Endodermal cell (in vitro differentiated cells): ENCODE data around the gene CASK. TPM values are rescaled to one million over a fixed set of nuclear protein-coding genes. Genes with fewer than 3 reads are reported as not detected.
A peak's percentile ranks its signal among the peaks of the same experiment; 100 is the strongest.

ENCODE experiments used
- DNase-seq: peaks from one replicate; pipeline ENCODE4 v3.0.0-alpha.2; 2017
- H3K27ac ChIP-seq: 2 replicates; pipeline ENCODE4 v1.5.1; 2013; ENCODE audit warnings: mild to moderate bottlenecking, low read depth, low read length, moderate library complexity
- H3K27me3 ChIP-seq: 2 replicates; pipeline ENCODE4 v1.6.1; 2013; ENCODE audit warnings: mild to moderate bottlenecking, low read length, moderate library complexity; ENCODE audit not compliant: insufficient read depth, control insufficient read depth, poor library complexity, severe bottlenecking
- H3K36me3 ChIP-seq: 2 replicates; pipeline ENCODE4 v1.7.0; 2013; ENCODE audit warnings: mild to moderate bottlenecking, low read length, moderate library complexity; ENCODE audit not compliant: control insufficient read depth, insufficient read depth
- H3K4me1 ChIP-seq: one replicate; pipeline ENCODE4 v1.7.0; 2013; ENCODE audit warnings: low read length; ENCODE audit not compliant: control insufficient read depth, insufficient read depth
- H3K4me3 ChIP-seq: 2 replicates; pipeline ENCODE4 v1.5.1; 2013; ENCODE audit warnings: mild to moderate bottlenecking, low read length, moderate library complexity
- H3K9ac ChIP-seq: 2 replicates; pipeline ENCODE4 v1.6.1; 2013; ENCODE audit warnings: mild to moderate bottlenecking, low read length, moderate library complexity; ENCODE audit not compliant: poor library complexity, severe bottlenecking; ENCODE audit errors: extremely low read depth
- H3K9me3 ChIP-seq: 2 replicates; pipeline ENCODE4 v1.6.1; 2013; ENCODE audit warnings: mild to moderate bottlenecking, low read length, moderate library complexity; ENCODE audit not compliant: control insufficient read depth
- H3K27ac Mint-ChIP-seq: 2 replicates; pipeline ENCODE4 v1.8.0; 2020; ENCODE audit warnings: mixed read lengths
- H3K27me3 Mint-ChIP-seq: 2 replicates; pipeline ENCODE4 v1.8.0; 2021; ENCODE audit warnings: mild to moderate bottlenecking, mixed read lengths; ENCODE audit not compliant: insufficient read depth
- H3K36me3 Mint-ChIP-seq: 2 replicates; pipeline ENCODE4 v1.8.0; 2020; ENCODE audit warnings: low read depth, mixed read lengths
- H3K4me1 Mint-ChIP-seq: 2 replicates; pipeline ENCODE4 v1.8.0; 2020; ENCODE audit warnings: mixed read lengths
- H3K4me3 Mint-ChIP-seq: 2 replicates; pipeline ENCODE4 v1.8.0; 2020; ENCODE audit warnings: mild to moderate bottlenecking, moderate library complexity, mixed read lengths
- H3K9me3 Mint-ChIP-seq: 2 replicates; pipeline ENCODE4 v1.8.0; 2020; ENCODE audit warnings: mild to moderate bottlenecking, mixed read lengths
- WGBS, 2 experiments: methylation state at CpG; one replicate each; pipeline versions ENCODE4 v1.1.5 to v1.1.7; 2013; ENCODE audit warnings: missing lambda C conversion rate in 2 of 2, mixed read lengths in 1 of 2; ENCODE audit not compliant: insufficient coverage in 1 of 2, insufficient read length in 1 of 2; 5-methylcytosine and 5-hydroxymethylcytosine counted together
- total RNA-seq, 2 donors: library from RNA; stranded (reverse); fragmentation: NEBNext Ultra II Directional in 1 of 2; extraction: Animal tissue kit (Norgen Biotek cat#: 25700) in 1 of 2; gene quantifications; 2 replicates in 1 of 2; 3 replicates in 1 of 2; pipeline ENCODE4 v1.2.1, GENCODE V29; 2021
- TF ChIP-seq, protein P1 (sequence below): fragments of 200-600 bp; sonication (generic); conservative IDR thresholded peaks from 2 replicates; pipeline ENCODE4 v1.5.0; 2021; ENCODE audit warnings: antibody characterized with exemption, mild to moderate bottlenecking

Gene CASK
- total RNA-seq, 2 donors from 2014 or later: 79.1 to 87.1 TPM

- H3K9ac ChIP-seq: no peak overlapping the region
- H3K4me3 ChIP-seq: no peak overlapping the region
- H3K4me3 Mint-ChIP-seq: no peak overlapping the region
- H3K9me3 Mint-ChIP-seq: peaks cover 36% of the 10 kb centered on the region
- TF ChIP-seq, protein P1, sequence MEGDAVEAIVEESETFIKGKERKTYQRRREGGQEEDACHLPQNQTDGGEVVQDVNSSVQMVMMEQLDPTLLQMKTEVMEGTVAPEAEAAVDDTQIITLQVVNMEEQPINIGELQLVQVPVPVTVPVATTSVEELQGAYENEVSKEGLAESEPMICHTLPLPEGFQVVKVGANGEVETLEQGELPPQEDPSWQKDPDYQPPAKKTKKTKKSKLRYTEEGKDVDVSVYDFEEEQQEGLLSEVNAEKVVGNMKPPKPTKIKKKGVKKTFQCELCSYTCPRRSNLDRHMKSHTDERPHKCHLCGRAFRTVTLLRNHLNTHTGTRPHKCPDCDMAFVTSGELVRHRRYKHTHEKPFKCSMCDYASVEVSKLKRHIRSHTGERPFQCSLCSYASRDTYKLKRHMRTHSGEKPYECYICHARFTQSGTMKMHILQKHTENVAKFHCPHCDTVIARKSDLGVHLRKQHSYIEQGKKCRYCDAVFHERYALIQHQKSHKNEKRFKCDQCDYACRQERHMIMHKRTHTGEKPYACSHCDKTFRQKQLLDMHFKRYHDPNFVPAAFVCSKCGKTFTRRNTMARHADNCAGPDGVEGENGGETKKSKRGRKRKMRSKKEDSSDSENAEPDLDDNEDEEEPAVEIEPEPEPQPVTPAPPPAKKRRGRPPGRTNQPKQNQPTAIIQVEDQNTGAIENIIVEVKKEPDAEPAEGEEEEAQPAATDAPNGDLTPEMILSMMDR: no peak
- H3K9me3 ChIP-seq: no peaks in the 10 kb centered on the region
- peaks cover 3% of the 10 kb centered on the region for H3K4me1 ChIP-seq
- H3K27ac Mint-ChIP-seq: peak overlapping the region; percentile 5
- 64% methylated on average over 1 of the region's 1 CpG; no CpG with 5 or more reads in 1 of the 2 experiments for WGBS, 2 experiments
- peaks cover 8% of the 10 kb centered on the region for H3K4me1 Mint-ChIP-seq
- peaks cover 7% of the 10 kb centered on the region for H3K36me3 Mint-ChIP-seq
- H3K27me3 ChIP-seq: no peaks in the 10 kb centered on the region
- H3K36me3 ChIP-seq: no peaks in the 10 kb centered on the region
- no peaks in the 10 kb centered on the region for H3K27me3 Mint-ChIP-seq
- DNase-seq: no peak
- no peak overlapping the region for H3K27ac ChIP-seq
These were observed 183.5 kb downstream of the CASK start for GRCh38 chrX:41739871-41740270.

- peaks cover 4% of the 10 kb centered on the region for H3K4me1 Mint-ChIP-seq
- DNase-seq: no peak
- no peaks in the 10 kb centered on the region for H3K36me3 Mint-ChIP-seq
- TF ChIP-seq, protein P1: no peak
- H3K9ac ChIP-seq: no peak overlapping the region
- no peaks in the 10 kb centered on the region for H3K4me1 ChIP-seq
- H3K27ac ChIP-seq: no peak overlapping the region
- H3K9me3 Mint-ChIP-seq: peaks cover 34% of the 10 kb centered on the region
- H3K4me3 ChIP-seq: no peak overlapping the region
- no peak overlapping the region for H3K27ac Mint-ChIP-seq
- WGBS, 2 experiments: 90 to 95% methylated on average over 3 to 6 of the region's 7 CpGs
- H3K36me3 ChIP-seq: no peaks in the 10 kb centered on the region
- no peaks in the 10 kb centered on the region for H3K27me3 Mint-ChIP-seq
- H3K9me3 ChIP-seq: no peaks in the 10 kb centered on the region
- no peaks in the 10 kb centered on the region for H3K27me3 ChIP-seq
- no peak overlapping the region for H3K4me3 Mint-ChIP-seq
These were observed 186.3 kb downstream of the CASK start for GRCh38 chrX:41737065-41737464.

DNA sequence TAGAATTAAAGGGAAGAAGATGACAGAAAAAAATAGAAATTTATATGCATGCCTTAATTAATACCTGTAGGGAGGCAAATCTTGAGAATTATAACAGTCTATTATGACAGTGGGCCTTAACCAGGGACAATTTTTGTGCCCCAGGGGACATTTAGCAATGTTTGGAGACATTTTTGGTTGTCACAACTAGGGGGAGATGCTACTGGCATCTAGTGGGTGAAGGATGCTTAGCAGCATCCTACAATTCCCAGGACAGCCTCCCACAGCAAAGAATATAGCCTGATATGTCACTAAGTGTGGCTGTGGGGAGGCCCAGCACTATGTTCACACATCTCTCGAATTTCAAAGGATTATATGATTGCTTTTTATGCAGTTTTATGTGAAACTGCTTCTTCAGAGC, 188.8 kb downstream of the CASK start:
- Histone ChIP-seq H3K9me3 (no peaks in the 10 kb centered on the region), H3K4me1 (no peaks in the 10 kb centered on the region), H3K27me3 (no peaks in the 10 kb centered on the region), H3K36me3 (no peaks in the 10 kb centered on the region), H3K4me3 (no peak overlapping the region), H3K27ac (no peak overlapping the region), H3K9ac (no peak overlapping the region)
- DNase-seq: peak; percentile 55
- H3K27ac Mint-ChIP-seq: no peak overlapping the region
- no peak overlapping the region for H3K4me3 Mint-ChIP-seq
- WGBS, 2 experiments: 33% methylated on average over 1 of the region's 1 CpG; no CpG with 5 or more reads in 1 of the 2 experiments
- peaks cover 34% of the 10 kb centered on the region for H3K9me3 Mint-ChIP-seq
- no peaks in the 10 kb centered on the region for H3K36me3 Mint-ChIP-seq
- TF ChIP-seq, protein P1: peak; percentile 72
- H3K4me1 Mint-ChIP-seq: no peaks in the 10 kb centered on the region
- no peaks in the 10 kb centered on the region for H3K27me3 Mint-ChIP-seq
